OCI-LY3 (cell line): ENCODE measurements around the gene PJA2.

Source experiments
- H2AFZ ChIP-seq: fragments of 200-600, 300-600 bp; shearing (Covaris generic); 2 replicates; pipeline ENCODE4 v1.6.0; 2014; ENCODE audit warnings: antibody characterized with exemption, low read depth, low read length
- H3K27ac ChIP-seq: fragments of 200-600, 300-600 bp; sonication (generic); 2 replicates; pipeline ENCODE4 v1.5.1; 2014; ENCODE audit warnings: mild to moderate bottlenecking, low read length, moderate library complexity, mixed read lengths
- H3K27me3 ChIP-seq: fragments of 200-600, 300-600 bp; sonication (generic); 2 replicates; pipeline ENCODE4 v1.6.1; 2014; ENCODE audit warnings: low read depth, low read length, mixed read lengths
- H3K36me3 ChIP-seq: fragments of 200-600, 300-600 bp; sonication (generic); replicated peaks from 2 replicates; pipeline ENCODE3; 2014; ENCODE audit warnings: low read depth, low read length, mixed read lengths
- H3K4me1 ChIP-seq: fragments of 300-600, 200-600 bp; sonication (generic); 2 replicates; pipeline ENCODE4 v1.6.1; 2014; ENCODE audit warnings: low read length, mixed read lengths
- H3K4me2 ChIP-seq: fragments of 200-600, 300-600 bp; sonication (generic); 2 replicates; pipeline ENCODE4 v1.6.1; 2014; ENCODE audit warnings: low read length, mixed read lengths
- H3K4me3 ChIP-seq: fragments of 300-600, 200-600 bp; sonication (generic); 2 replicates; pipeline ENCODE4 v1.5.1; 2014; ENCODE audit warnings: antibody characterized with exemption, mild to moderate bottlenecking, low read length, moderate library complexity
- H3K79me2 ChIP-seq: fragments of 300-600, 200-600 bp; shearing (Covaris generic); 2 replicates; pipeline ENCODE4 v1.6.1; 2014; ENCODE audit warnings: mild to moderate bottlenecking, low read length, mixed read lengths
- H3K9ac ChIP-seq: fragments of 300-600, 200-600 bp; shearing (Covaris generic); 2 replicates; pipeline ENCODE4 v1.6.0; 2014; ENCODE audit warnings: mild to moderate bottlenecking, low read length, moderate library complexity
- H3K9me3 ChIP-seq: fragments of 200-600, 300-600 bp; shearing (Covaris generic); 2 replicates; pipeline ENCODE4 v1.6.1; 2014; ENCODE audit warnings: low read length, mixed read lengths; ENCODE audit not compliant: insufficient read depth
- H4K20me1 ChIP-seq: fragments of 200-600, 300-600 bp; sonication (generic); 2 replicates; pipeline ENCODE4 v1.6.1; 2016; ENCODE audit warnings: low read length, mixed read lengths; ENCODE audit not compliant: insufficient read depth
- EZH2phosphoT487 ChIP-seq: fragments of 200-600 bp; shearing (Covaris generic); IDR thresholded peaks from 2 replicates; pipeline ENCODE4 v1.6.1; 2018; ENCODE audit warnings: antibody characterized with exemption, mixed run types, low read depth
- TF ChIP-seq, protein P1 (sequence below): fragments of 200-600, 300-600 bp; sonication (generic); IDR thresholded peaks from 2 replicates; pipeline ENCODE4 v1.5.1; 2014; ENCODE audit warnings: antibody characterized with exemption, low read length, low read depth

The PJA2 gene

DNA sequence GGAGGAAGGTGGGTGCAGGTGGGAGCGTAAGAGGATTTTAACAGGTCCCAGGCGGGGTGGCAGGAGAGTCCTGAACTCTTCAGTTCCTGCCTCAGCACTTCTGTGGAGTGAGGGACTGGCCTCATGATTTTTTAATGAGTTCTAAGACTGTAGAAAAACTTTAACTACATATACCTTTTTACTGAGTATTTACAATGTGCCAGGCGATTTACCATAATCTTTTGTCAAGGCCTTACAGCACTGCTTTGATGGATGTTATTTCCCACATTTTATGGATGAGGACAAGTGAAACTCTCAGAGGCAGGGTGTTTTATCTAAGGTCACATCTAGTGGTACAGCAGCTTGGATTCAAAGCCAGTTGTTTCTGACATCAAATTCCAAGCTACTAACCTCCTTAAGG lies 99.5 kb downstream of the PJA2 start:
- Histone ChIP-seq H3K27me3 (no peaks in the 10 kb centered on the region), H3K79me2 (no peaks in the 10 kb centered on the region), H3K27ac (no peak overlapping the region), H3K4me3 (no peak overlapping the region), H4K20me1 (no peaks in the 10 kb centered on the region), H3K36me3 (no peaks in the 10 kb centered on the region), H2AFZ (no peak overlapping the region), H3K9me3 (no peaks in the 10 kb centered on the region), H3K4me2 (no peak overlapping the region), H3K9ac (no peak overlapping the region), H3K4me1 (no peaks in the 10 kb centered on the region)
- TF ChIP-seq, protein P1, sequence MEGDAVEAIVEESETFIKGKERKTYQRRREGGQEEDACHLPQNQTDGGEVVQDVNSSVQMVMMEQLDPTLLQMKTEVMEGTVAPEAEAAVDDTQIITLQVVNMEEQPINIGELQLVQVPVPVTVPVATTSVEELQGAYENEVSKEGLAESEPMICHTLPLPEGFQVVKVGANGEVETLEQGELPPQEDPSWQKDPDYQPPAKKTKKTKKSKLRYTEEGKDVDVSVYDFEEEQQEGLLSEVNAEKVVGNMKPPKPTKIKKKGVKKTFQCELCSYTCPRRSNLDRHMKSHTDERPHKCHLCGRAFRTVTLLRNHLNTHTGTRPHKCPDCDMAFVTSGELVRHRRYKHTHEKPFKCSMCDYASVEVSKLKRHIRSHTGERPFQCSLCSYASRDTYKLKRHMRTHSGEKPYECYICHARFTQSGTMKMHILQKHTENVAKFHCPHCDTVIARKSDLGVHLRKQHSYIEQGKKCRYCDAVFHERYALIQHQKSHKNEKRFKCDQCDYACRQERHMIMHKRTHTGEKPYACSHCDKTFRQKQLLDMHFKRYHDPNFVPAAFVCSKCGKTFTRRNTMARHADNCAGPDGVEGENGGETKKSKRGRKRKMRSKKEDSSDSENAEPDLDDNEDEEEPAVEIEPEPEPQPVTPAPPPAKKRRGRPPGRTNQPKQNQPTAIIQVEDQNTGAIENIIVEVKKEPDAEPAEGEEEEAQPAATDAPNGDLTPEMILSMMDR, result no peak
- no peak for TF ChIP-seq EZH2phosphoT487

DNA sequence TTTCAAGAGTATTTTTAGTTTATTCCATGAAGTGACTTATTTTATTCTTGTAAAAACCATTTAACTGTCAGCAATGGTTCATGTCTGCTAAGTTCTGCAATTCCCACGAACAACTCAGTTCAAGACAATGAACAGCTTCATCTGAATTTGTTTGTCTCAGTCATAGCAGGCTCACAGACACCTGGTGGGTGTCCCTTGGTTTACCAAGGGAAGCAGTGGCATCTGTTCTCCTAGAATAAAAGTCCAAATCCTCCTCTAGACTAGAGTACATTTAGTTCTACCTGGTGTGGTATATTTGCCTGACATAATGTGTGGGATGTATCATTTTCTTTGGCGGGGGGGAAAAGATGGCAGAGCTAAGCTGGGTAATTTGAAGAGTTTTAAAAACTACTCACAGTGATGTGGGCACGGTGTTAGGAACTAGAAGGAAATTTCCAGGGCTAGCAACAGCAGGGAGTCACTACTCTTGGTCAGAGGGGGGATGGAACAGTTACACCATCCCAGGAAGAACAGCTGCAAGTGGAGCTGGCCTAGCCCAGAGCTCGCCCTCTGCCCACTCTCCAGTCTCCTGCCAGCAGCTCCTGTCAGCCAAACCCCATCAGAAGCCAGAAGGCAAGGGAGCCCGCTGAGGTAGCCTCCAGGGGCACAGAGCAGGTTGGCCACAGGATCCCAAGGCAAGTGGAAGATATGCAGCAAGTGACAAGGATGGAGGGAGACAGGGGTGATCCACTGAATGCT lies 100.3 kb downstream of the PJA2 start:
- H3K9me3 ChIP-seq, result no peaks in the 10 kb centered on the region
- no peaks in the 10 kb centered on the region for H3K79me2 ChIP-seq
- no peak overlapping the region for H3K27ac ChIP-seq
- H3K4me2 ChIP-seq, result no peak overlapping the region
- TF ChIP-seq, protein P1, result no peak
- no peak for TF ChIP-seq EZH2phosphoT487
- no peak overlapping the region for H2AFZ ChIP-seq
- no peak overlapping the region for H3K4me3 ChIP-seq
- H3K36me3 ChIP-seq, result no peaks in the 10 kb centered on the region
- H3K9ac ChIP-seq, result no peak overlapping the region
- H3K27me3 ChIP-seq, result no peaks in the 10 kb centered on the region
- H4K20me1 ChIP-seq, result no peaks in the 10 kb centered on the region
- H3K4me1 ChIP-seq, result no peaks in the 10 kb centered on the region

DNA sequence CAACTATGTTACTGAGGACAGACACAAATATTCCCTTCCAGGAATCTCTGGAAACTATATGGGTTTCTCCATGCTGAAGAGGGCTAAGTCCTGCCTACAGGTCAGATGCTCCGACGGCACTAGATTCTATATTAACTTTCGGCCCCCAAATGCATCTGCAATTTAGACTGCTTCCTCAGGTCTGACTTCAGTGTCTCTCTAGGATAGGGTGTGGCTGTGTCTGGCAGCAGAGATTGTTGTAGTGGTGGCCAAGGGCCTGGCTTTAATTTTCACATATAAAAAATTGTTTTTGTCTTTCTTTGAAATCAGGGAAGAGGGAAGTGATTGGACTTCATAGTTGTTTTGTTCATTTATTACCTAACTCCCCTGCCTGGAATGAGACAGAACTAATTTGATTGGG lies 101.8 kb downstream of the PJA2 start:
- TF ChIP-seq EZH2phosphoT487, result no peak
- TF ChIP-seq, protein P1, result no peak
- no peaks in the 10 kb centered on the region for H3K4me1 ChIP-seq
- H3K4me3 ChIP-seq, result no peak overlapping the region
- no peak overlapping the region for H3K4me2 ChIP-seq
- no peak overlapping the region for H3K27ac ChIP-seq
- H3K79me2 ChIP-seq, result no peaks in the 10 kb centered on the region
- no peak overlapping the region for H2AFZ ChIP-seq
- no peak overlapping the region for H3K9ac ChIP-seq
- H3K9me3 ChIP-seq, result no peaks in the 10 kb centered on the region
- H3K36me3 ChIP-seq, result no peaks in the 10 kb centered on the region
- H3K27me3 ChIP-seq, result no peaks in the 10 kb centered on the region
- H4K20me1 ChIP-seq, result no peaks in the 10 kb centered on the region

DNA sequence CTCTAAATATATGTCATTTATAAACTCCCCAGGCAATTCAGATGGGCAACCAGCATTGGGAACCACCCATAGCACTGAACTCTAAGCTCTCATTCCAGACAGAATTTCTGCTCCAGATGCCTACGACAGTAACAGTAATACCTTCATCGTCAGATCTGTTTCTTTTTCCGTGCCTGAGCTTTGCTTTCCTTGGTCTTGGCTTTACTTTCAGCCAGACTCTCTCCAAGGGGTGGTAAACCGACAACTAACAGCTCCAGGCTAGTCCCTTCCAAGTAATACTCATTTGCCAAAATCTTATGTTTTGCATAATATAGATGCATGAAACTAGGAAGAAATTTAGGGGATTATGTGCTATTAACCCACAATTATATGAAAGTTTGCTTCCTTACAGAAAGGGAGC lies 102.3 kb downstream of the PJA2 start:
- Histone ChIP-seq H3K27ac (no peak overlapping the region), H3K27me3 (no peaks in the 10 kb centered on the region), H3K4me2 (no peak overlapping the region), H3K36me3 (no peaks in the 10 kb centered on the region), H3K4me1 (no peaks in the 10 kb centered on the region), H2AFZ (no peak overlapping the region), H3K4me3 (no peak overlapping the region), H3K9ac (no peak overlapping the region), H3K9me3 (no peaks in the 10 kb centered on the region), H4K20me1 (no peaks in the 10 kb centered on the region), H3K79me2 (no peaks in the 10 kb centered on the region)
- no peak for TF ChIP-seq EZH2phosphoT487
- TF ChIP-seq, protein P1, result no peak
